K562 (cell line): ENCODE results near the gene HTR4. TPM values are rescaled to one million over a fixed set of nuclear protein-coding genes. Genes with fewer than 3 reads are reported as not detected.

Experiments used
- CBX3 ChIP-seq, 2 experiments: IDR thresholded peaks; 1 replicate in 1 of 2; 2 replicates in 1 of 2; pipeline ENCODE4 v1.6.1; 2012; ENCODE audit warnings: inconsistent platforms in 2 of 2, low read length in 2 of 2, borderline replicate concordance in 1 of 2, control low read depth in 1 of 2
- EP300 ChIP-seq: IDR thresholded peaks from 2 replicates; pipeline ENCODE4 v1.6.1; 2012; ENCODE audit warnings: low read length, improper control_type of control experiment
- ETV6 ChIP-seq, 3 experiments: fragments of 150-350 bp in 1 of 3; sonication (generic) in 1 of 3; formaldehyde crosslinking in 1 of 3; IDR thresholded peaks; 2 replicates each; pipeline versions ENCODE4 v1.6.1 to v1.8.0; 2014 to 2022; ENCODE audit warnings: borderline replicate concordance in 2 of 3, low read depth in 2 of 3, antibody characterized with exemption in 1 of 3, low read length in 1 of 3, mild to moderate bottlenecking in 1 of 3, missing genetic modification reagents in 1 of 3
- GATA2 ChIP-seq: sonication (generic); formaldehyde crosslinking; IDR thresholded peaks from 2 replicates; pipeline ENCODE4 v1.4.0; 2020; ENCODE audit warnings: mild to moderate bottlenecking, missing genetic modification reagents
- HLTF ChIP-seq: fragments of 450-650 bp; IDR thresholded peaks from 2 replicates; pipeline ENCODE4 v1.6.1; 2016
- HNRNPH1 ChIP-seq: fragments of 200-400 bp; formaldehyde crosslinking; optimal IDR thresholded peaks from 2 replicates; pipeline ENCODE3; 2017; ENCODE audit warnings: low read depth, mild to moderate bottlenecking, low read length, moderate library complexity
- ILK ChIP-seq: fragments of 450-650 bp; IDR thresholded peaks from 2 replicates; pipeline ENCODE4 v1.6.1; 2016; ENCODE audit warnings: missing genetic modification characterization, low read depth, mild to moderate bottlenecking, missing compliant biosample characterization, moderate library complexity, borderline replicate concordance
- KDM1A ChIP-seq, 2 experiments: fragments of 450-650 bp; IDR thresholded peaks; 2 replicates each; pipeline ENCODE4 v1.6.1; 2016; ENCODE audit warnings: mild to moderate bottlenecking in 2 of 2
- MEIS2 ChIP-seq: fragments of 450-650 bp; IDR thresholded peaks from 2 replicates; pipeline ENCODE4 v1.6.1; 2014; ENCODE audit warnings: mild to moderate bottlenecking; ENCODE audit not compliant: partially characterized antibody
- NFIC ChIP-seq: fragments of 450-650 bp; IDR thresholded peaks from 2 replicates; pipeline ENCODE4 v1.6.1; 2017; ENCODE audit warnings: mild to moderate bottlenecking, inconsistent platforms
- PBX2 ChIP-seq, 2 experiments: IDR thresholded peaks in 1 of 2; conservative IDR thresholded peaks in 1 of 2; 2 replicates each; pipeline ENCODE4 v1.6.1; 2016; ENCODE audit warnings: low read depth in 2 of 2, mild to moderate bottlenecking in 1 of 2, missing compliant biosample characterization in 1 of 2, missing genetic modification characterization in 1 of 2, moderate library complexity in 1 of 2
- POLR2AphosphoS5 ChIP-seq: IDR thresholded peaks from 2 replicates; pipeline ENCODE4 v1.6.1; 2011; ENCODE audit warnings: mild to moderate bottlenecking, low read depth, low read length, moderate library complexity; ENCODE audit not compliant: control insufficient read depth, insufficient read depth
- SMARCA4 ChIP-seq: fragments of 450-650 bp; IDR thresholded peaks from 2 replicates; pipeline ENCODE4 v1.6.1; 2016
- STAT5A ChIP-seq: IDR thresholded peaks from 2 replicates; pipeline ENCODE4 v1.6.1; 2012; ENCODE audit warnings: low read length, inconsistent platforms, borderline replicate concordance
- TRIM24 ChIP-seq, 2 experiments: fragments of 450-650 bp; IDR thresholded peaks; 2 replicates each; pipeline ENCODE4 v1.6.1; 2016
- ZBTB2 ChIP-seq: fragments of 450-650 bp; IDR thresholded peaks from 2 replicates; pipeline ENCODE4 v1.6.1; 2016; ENCODE audit warnings: antibody characterized with exemption
- ZNF431 ChIP-seq: sonication (generic); formaldehyde crosslinking; IDR thresholded peaks from 2 replicates; pipeline ENCODE4 v1.8.0; 2022; ENCODE audit warnings: mild to moderate bottlenecking, missing genetic modification reagents
- ZNF592 ChIP-seq: fragments of 450-650 bp; IDR thresholded peaks from 2 replicates; pipeline ENCODE4 v1.6.1; 2017; ENCODE audit warnings: antibody characterized with exemption, mild to moderate bottlenecking
- polyA plus RNA-seq, 8 experiments: library from polyadenylated mRNA; depleted of rRNA in 4 of 8; stranded (reverse) in 5 of 8; unstranded in 3 of 8; fragments of >200 nt; fragmentation: Nextera tagmentation in 2 of 8; fragmentation: Illumina TruSeq in 1 of 8; extraction: Ambion mirVana in 2 of 8; extraction: Trizol in 1 of 8; gene quantifications; 2 replicates each; pipeline versions ENCODE4 v1.2.1 to v1.2.3, GENCODE V29; 2011 to 2014; ENCODE audit warnings: inconsistent platforms in 1 of 8, missing spikeins in 1 of 8
- total RNA-seq, 7 experiments: library from RNA; depleted of rRNA in 6 of 7; stranded (reverse); fragments of >200 nt in 6 of 7; fragmentation: Illumina TruSeq in 2 of 7; extraction: Trizol in 2 of 7; gene quantifications; 2 replicates each; pipeline versions ENCODE4 v1.2.1 to v1.2.3, GENCODE V29; 2011 to 2021; ENCODE audit warnings: low replicate concordance in 1 of 7

HTR4 gene
- total and polyA plus RNA-seq, 9 of the 15 experiments (the other 6 are each of a cell fraction or from before 2014, with no cell fraction given): 0.13 TPM; not detected in 8

GRCh38 chr5:148659641-148660345 lies 5.5 kb upstream of the HTR4 start (continued):
- no peak for TF ChIP-seq ZNF592
- no peak for TF ChIP-seq ILK (tag)
- 0 out of 3 replicates have a peak, but pooled peaks of 1 of the 2 experiments have one; percentile 15 for TF ChIP-seq CBX3 (IDR thresholded peaks at IDR 0.05; ENCODE audit: borderline replicate concordance in 1 of 2, low read length in 2 of 2)
- TF ChIP-seq EP300: peak; percentile 74
- peak; percentile 48; the same call in 1 of the 2 replicates for TF ChIP-seq STAT5A
- peak; percentile 68 for TF ChIP-seq KDM1A (IDR thresholded peaks at IDR 0.05)
- no peak for TF ChIP-seq ETV6 (IDR thresholded peaks at IDR 0.05; ENCODE audit: borderline replicate concordance in 1 of 2, low read depth in 2 of 2, low read length in 1 of 2)
- no peak for TF ChIP-seq ETV6 (CRISPR knock-in tag; IDR thresholded peaks at IDR 0.05; ENCODE audit: borderline replicate concordance)
- 0 out of 2 replicates have a peak, but pooled peaks have one; percentile 49 for TF ChIP-seq POLR2AphosphoS5
- peak; percentile 51 for TF ChIP-seq NFIC
- no peak for TF ChIP-seq PBX2 (CRISPR knock-in tag; IDR thresholded peaks at IDR 0.05; ENCODE audit: low read depth)
- TF ChIP-seq PBX2 (tag; conservative IDR thresholded peaks at IDR 0.05; ENCODE audit: low read depth): peak; percentile 67
- no peak for TF ChIP-seq ZNF431 (CRISPR knock-in tag)
- TF ChIP-seq MEIS2: peak; percentile 85
- TF ChIP-seq HNRNPH1: no peak
- no peak for TF ChIP-seq HLTF
- TF ChIP-seq SMARCA4: peak; percentile 85
- no peak for TF ChIP-seq ZBTB2
- peak; percentile 20 to 49; a peak in 2 of 4 replicates for TF ChIP-seq TRIM24 (IDR thresholded peaks at IDR 0.05)
- peak; percentile 71 for TF ChIP-seq GATA2 (CRISPR knock-in tag)
